OCI-LY7 (cell line): ENCODE results near the gene RFT1.
A peak's percentile ranks its signal among the peaks of the same experiment; 100 is the strongest.

ENCODE experiments used
- EZH2phosphoT487 ChIP-seq: fragments of 200-600 bp; sonication (generic); IDR thresholded peaks from 2 replicates; pipeline ENCODE4 v1.6.1; 2018; ENCODE audit warnings: low read depth, borderline replicate concordance, mild to moderate bottlenecking, mixed run types, antibody characterized with exemption, low read length, moderate library complexity, mixed read lengths
- TF ChIP-seq, protein P1 (sequence below): fragments of 200-600 bp; sonication (generic); conservative IDR thresholded peaks from 2 replicates; pipeline ENCODE4 v1.5.1; 2014; ENCODE audit warnings: mild to moderate bottlenecking, antibody characterized with exemption, low read length, moderate library complexity, mixed read lengths

DNA sequence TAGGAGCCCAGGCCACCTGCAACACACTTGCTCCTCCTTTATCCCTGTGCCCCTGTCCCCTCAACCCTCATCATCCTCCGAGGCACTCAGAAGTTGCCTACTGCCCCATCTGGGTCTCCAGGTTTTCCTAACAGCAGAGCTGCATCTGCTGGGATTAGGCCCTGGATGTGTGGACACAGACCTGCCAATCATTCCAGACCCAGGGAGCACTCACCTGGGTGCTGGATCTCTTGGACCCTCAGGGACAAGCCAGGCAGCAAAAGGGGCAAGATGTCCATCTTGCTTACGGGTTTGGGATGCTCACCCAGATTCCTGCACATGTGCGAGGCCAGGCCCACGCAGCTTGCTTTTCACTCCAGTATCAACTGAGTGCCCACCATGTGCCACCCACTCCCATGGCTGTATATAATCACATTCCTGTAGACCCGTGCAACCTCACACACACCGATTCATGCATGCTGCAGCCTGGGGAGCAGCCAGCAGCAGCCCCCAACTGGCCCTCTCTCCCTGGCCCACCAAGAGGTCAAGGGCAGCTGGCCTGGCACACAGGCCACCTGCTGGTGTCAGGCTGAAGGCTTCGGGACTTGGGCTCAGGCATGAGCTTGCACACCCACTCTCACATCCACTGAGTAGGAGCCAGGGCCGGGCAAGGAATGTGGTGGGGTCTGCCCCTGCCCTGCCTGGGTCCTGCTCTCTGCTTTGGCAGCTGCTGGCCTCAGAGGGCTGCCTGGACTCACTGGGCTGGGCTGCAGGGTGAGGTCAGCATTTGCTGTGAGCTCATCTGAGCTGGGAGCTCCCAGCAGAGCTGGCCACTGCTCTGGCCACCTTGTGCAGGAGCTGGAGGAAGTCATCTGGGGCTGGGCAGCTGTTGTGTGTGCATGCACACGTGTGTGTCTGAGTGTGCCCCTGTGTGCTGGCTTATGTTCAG lies 45.6 kb upstream of the RFT1 start:
- TF ChIP-seq, protein P1, sequence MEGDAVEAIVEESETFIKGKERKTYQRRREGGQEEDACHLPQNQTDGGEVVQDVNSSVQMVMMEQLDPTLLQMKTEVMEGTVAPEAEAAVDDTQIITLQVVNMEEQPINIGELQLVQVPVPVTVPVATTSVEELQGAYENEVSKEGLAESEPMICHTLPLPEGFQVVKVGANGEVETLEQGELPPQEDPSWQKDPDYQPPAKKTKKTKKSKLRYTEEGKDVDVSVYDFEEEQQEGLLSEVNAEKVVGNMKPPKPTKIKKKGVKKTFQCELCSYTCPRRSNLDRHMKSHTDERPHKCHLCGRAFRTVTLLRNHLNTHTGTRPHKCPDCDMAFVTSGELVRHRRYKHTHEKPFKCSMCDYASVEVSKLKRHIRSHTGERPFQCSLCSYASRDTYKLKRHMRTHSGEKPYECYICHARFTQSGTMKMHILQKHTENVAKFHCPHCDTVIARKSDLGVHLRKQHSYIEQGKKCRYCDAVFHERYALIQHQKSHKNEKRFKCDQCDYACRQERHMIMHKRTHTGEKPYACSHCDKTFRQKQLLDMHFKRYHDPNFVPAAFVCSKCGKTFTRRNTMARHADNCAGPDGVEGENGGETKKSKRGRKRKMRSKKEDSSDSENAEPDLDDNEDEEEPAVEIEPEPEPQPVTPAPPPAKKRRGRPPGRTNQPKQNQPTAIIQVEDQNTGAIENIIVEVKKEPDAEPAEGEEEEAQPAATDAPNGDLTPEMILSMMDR = 0 out of 2 replicates have a peak, but pooled peaks have one; percentile 25
- TF ChIP-seq EZH2phosphoT487 = no peak
